Gastroesophageal sphincter (tissue), 4 donors: ENCODE data around the gene STAT5B. TPM values are rescaled to one million over a fixed set of nuclear protein-coding genes. Genes with fewer than 3 reads are reported as not detected.
"Not testable (repeated sequence)": the region's sequence is repeated elsewhere in the genome, so short reads cannot be mapped to it uniquely, and the experiment has no call there.

Experiments used
- ATAC-seq: fragments of 150-250 bp; one replicate; pipeline ENCODE4 v1.9.1; 2016; ENCODE audit warnings: mild to moderate bottlenecking, moderate library complexity
- H3K27ac ChIP-seq, 4 donors: fragments of 200-600 bp; sonication (generic) in 3 of 4; 1 replicate in 3 of 4; 2 replicates in 1 of 4; pipeline ENCODE4 v1.5.1; 2016 to 2019
- H3K27me3 ChIP-seq: fragments of 200-600 bp; sonication (generic); one replicate; pipeline ENCODE4 v1.5.1; 2019
- H3K36me3 ChIP-seq, 2 donors: fragments of 200-600 bp; sonication (generic); one replicate each; pipeline ENCODE4 v1.5.1; 2019; ENCODE audit warnings: control low read depth in 1 of 2
- H3K4me1 ChIP-seq, 3 donors: fragments of 200-600 bp; sonication (generic); 1 replicate in 2 of 3; 2 replicates in 1 of 3; pipeline ENCODE4 v1.5.1; 2016 to 2019; ENCODE audit warnings: control low read depth in 2 of 3
- H3K4me3 ChIP-seq, 2 donors: fragments of 200-600 bp; sonication (generic); one replicate each; pipeline ENCODE4 v1.5.1; 2019; ENCODE audit warnings: mild to moderate bottlenecking in 1 of 2, moderate library complexity in 1 of 2
- H3K9me3 ChIP-seq, 3 donors: fragments of 200-600 bp; sonication (generic); one replicate each; pipeline ENCODE4 v1.5.1; 2017 to 2019; ENCODE audit warnings: control low read depth in 2 of 3
- EP300 ChIP-seq: sonication (generic); formaldehyde crosslinking; IDR thresholded peaks from one replicate; pipeline ENCODE4 v1.6.1; 2017; ENCODE audit warnings: antibody characterized with exemption, mild to moderate bottlenecking
- POLR2A ChIP-seq, 2 donors: fragments of 450-650 bp; IDR thresholded peaks; one replicate each; pipeline ENCODE4 v1.6.1; 2017; ENCODE audit warnings: antibody characterized with exemption in 2 of 2, mild to moderate bottlenecking in 2 of 2, moderate library complexity in 1 of 2
- POLR2AphosphoS5 ChIP-seq: sonication (generic); formaldehyde crosslinking; IDR thresholded peaks from one replicate; pipeline ENCODE4 v1.6.1; 2017; ENCODE audit warnings: antibody characterized with exemption
- WGBS, 2 donors: methylation state at CpG; one replicate each; pipeline ENCODE4 v1.1.5; 2018; ENCODE audit warnings: low coverage in 1 of 2; 5-methylcytosine and 5-hydroxymethylcytosine counted together
- total RNA-seq, 4 donors: library from RNA; depleted of rRNA; stranded (reverse); fragments of >200 nt; gene quantifications; one replicate each; pipeline ENCODE4 v1.1.0, GENCODE V29; 2016
- TF ChIP-seq, protein P1 (sequence below), 4 experiments: fragments of 200-600 bp in 2 of 4; fragments of 450-650 bp in 2 of 4; sonication (generic) in 1 of 4; IDR thresholded peaks; one replicate each; pipeline ENCODE4 v1.5.1; 2017 to 2019; ENCODE audit warnings: antibody characterized with exemption in 4 of 4, mild to moderate bottlenecking in 2 of 4, moderate library complexity in 2 of 4

STAT5B gene
- total RNA-seq, 4 donors from 2014 or later: 73.3 to 98.3 (median 95.6) TPM

DNA sequence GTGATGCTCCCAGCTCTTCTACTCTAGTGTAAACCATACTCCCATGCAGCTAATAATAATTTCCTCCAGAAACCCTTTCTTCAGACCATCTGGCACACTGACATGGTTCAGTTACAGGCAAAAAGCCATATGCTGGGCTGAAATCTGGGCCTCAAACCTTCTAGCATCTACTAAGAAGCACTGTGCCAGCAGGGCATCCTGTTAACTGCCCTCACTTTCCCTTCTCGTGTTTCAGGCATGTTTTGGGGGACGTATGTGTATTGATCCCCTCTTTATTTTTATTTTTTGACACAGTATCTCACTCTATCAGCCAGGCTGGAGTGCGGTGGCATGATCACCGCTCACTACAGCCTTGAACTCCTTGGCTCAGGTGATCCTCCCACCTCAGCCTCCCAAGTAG, 45.4 kb upstream of the STAT5B start:
- WGBS, 2 donors: 80 to 81% methylated on average over 1 to 4 of the region's 4 CpGs
- Histone ChIP-seq H3K4me3 (no peak overlapping the region), H3K27me3 (no peaks in the 10 kb centered on the region), H3K9me3 (no peaks in the 10 kb centered on the region), H3K27ac (peak overlapping the region in 3 of 4 donors; percentile 14 to 69 (median 65)), H3K36me3 (peaks cover 0 to 100% of the 10 kb centered on the region in 2 donors), H3K4me1 (peaks cover 0 to 34% (median 12%) of the 10 kb centered on the region in 3 donors)
- no peak for TF ChIP-seq EP300
- TF ChIP-seq POLR2AphosphoS5: no peak
- TF ChIP-seq POLR2A (IDR thresholded peaks at IDR 0.05): no peak
- TF ChIP-seq, protein P1, sequence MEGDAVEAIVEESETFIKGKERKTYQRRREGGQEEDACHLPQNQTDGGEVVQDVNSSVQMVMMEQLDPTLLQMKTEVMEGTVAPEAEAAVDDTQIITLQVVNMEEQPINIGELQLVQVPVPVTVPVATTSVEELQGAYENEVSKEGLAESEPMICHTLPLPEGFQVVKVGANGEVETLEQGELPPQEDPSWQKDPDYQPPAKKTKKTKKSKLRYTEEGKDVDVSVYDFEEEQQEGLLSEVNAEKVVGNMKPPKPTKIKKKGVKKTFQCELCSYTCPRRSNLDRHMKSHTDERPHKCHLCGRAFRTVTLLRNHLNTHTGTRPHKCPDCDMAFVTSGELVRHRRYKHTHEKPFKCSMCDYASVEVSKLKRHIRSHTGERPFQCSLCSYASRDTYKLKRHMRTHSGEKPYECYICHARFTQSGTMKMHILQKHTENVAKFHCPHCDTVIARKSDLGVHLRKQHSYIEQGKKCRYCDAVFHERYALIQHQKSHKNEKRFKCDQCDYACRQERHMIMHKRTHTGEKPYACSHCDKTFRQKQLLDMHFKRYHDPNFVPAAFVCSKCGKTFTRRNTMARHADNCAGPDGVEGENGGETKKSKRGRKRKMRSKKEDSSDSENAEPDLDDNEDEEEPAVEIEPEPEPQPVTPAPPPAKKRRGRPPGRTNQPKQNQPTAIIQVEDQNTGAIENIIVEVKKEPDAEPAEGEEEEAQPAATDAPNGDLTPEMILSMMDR (IDR thresholded peaks at IDR 0.05): no peak
- ATAC-seq: no peak

DNA sequence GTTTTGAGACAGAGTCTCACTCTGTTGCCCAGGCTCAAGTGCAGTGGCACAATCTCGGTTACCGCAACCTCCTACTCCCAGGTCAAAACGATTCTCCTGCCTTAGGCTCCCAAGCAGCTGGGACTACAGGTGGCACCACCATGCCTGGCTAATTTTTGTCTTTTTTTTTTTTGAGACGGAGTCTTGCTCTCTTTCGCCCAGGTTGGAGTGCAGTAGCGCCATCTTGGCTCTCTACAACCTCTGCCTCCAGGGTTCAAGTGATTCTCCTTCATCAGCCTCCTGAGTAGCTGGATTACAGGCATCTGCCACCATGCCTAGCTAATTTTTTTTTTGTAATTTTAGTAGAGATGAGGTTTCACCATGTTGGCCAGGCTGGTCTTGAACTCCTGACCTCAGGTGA, 41.8 kb upstream of the STAT5B start:
- H3K9me3 ChIP-seq, H3K4me3 ChIP-seq, ATAC-seq, H3K27me3 ChIP-seq: not testable (repeated sequence)
- Histone ChIP-seq H3K27ac (peak overlapping the region in 1 of 4 donors; percentile 61), H3K4me1 (peaks cover 0 to 43% (median 7%) of the 10 kb centered on the region in 3 donors), H3K36me3 (peaks cover 0 to 98% of the 10 kb centered on the region in 2 donors)
- WGBS, 2 donors: 91% methylated on average over 4 to 6 of the region's 6 CpGs

DNA sequence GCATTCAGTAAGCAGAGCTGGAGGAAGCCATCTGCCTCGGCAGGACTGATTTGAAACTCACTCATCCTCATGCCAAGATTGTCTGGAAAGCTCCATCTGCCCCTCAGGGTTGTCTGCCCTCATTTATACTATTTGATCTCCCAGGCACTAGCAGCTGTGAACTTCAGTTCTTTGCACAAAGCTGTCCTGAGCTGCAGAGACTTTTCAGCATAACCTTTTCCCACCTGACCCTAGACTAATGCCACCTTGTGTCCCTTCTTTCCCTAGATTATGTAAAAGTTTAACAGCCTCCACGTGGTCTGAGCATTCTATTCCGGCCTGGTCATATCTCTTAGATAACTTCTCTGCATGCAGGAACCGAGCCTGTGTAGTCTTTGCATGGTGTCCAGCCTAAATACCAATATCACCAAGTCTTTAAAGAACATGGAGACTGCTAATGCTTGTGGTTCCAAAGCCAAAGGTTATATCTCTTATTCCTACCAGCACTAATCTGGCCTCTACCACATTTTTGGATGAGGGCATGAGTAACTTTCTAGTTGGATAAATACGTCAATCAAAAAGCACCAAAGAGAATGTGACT, 41.2 kb upstream of the STAT5B start:
- Histone ChIP-seq H3K9me3 (no peaks in the 10 kb centered on the region), H3K4me3 (no peak overlapping the region), H3K36me3 (peaks cover 0 to 96% of the 10 kb centered on the region in 2 donors), H3K27me3 (no peaks in the 10 kb centered on the region), H3K4me1 (peaks cover 0 to 43% (median 7%) of the 10 kb centered on the region in 3 donors), H3K27ac (no peak overlapping the region)
- ATAC-seq: no peak
- TF ChIP-seq POLR2A (IDR thresholded peaks at IDR 0.05) (no peak), POLR2AphosphoS5 (no peak), EP300 (no peak)
- TF ChIP-seq, protein P1 (IDR thresholded peaks at IDR 0.05): no peak
- 44 to 49% methylated on average over 2 to 5 of the region's 5 CpGs for WGBS, 2 donors

DNA sequence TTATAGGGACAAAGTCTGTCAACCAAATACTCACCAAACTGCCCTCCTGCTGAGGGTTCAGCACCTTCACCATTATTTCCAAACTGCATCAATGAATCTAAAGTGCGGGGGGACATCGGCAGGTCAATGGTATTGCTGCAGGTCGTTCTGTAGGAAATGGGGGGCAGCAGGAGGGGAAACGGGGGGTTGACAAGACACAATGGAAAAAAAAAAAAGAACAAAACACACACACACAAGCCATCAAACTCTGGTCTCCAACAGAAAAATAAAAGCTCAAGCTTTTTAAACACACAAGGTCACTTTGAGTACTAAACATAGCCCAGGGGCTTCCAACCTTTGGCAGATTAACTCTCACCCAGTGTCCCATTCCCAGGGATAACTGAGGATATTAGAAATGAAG, 40.6 kb upstream of the STAT5B start:
- 90 to 100% methylated on average over 1 to 2 of the region's 4 CpGs for WGBS, 2 donors
- Histone ChIP-seq H3K27me3 (no peaks in the 10 kb centered on the region), H3K36me3 (peaks cover 0 to 90% of the 10 kb centered on the region in 2 donors), H3K9me3 (no peaks in the 10 kb centered on the region), H3K27ac (no peak overlapping the region), H3K4me3 (no peak overlapping the region), H3K4me1 (peaks cover 0 to 47% (median 11%) of the 10 kb centered on the region in 3 donors)
- no peak for TF ChIP-seq POLR2AphosphoS5
- TF ChIP-seq, protein P1 (IDR thresholded peaks at IDR 0.05): no peak
- no peak for TF ChIP-seq POLR2A (IDR thresholded peaks at IDR 0.05)
- no peak for TF ChIP-seq EP300
- ATAC-seq: no peak

DNA sequence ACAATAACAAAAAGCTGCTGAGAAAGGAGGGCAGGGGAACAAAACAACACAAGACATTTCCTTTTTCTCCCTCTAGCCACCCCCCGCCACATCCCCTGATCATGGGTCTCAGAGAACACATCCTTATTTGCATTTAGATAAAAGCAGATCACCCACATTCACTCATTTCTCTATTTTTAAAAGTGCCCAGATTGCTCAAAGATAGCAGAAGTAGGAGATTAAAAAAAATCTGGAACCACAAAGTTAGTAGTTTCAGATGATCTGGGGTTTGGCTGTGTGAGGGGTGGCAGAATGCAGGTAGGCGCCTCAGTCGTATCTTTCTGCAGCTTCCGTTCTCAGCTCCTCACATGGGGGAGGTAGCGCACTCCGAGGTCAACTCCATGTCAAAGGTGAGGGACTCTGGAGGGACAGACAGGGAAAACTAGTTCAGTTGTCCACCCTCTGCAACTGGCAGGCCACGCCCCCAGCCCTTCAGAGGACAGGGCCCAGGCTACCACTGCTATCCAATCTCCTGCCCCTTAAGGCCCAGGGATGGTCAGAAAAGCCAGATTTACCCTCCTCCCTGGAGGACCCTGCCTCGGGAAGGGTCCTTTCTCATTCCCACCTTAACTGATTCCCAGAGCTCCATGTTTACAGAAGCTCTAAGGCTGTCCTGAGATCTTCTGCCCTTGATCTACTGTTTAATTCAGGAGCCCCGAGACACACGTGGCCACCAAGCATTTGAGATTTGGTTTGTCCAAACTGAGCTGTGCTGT, 39.4 kb upstream of the STAT5B start:
- H3K36me3 ChIP-seq: peaks cover 0 to 84% of the 10 kb centered on the region in 2 donors
- H3K27ac ChIP-seq: peak overlapping the region in 1 of 4 donors; percentile 39
- H3K4me3 ChIP-seq: no peak overlapping the region
- peaks cover 0 to 58% (median 20%) of the 10 kb centered on the region in 3 donors for H3K4me1 ChIP-seq
- ATAC-seq: no peak
- no peaks in the 10 kb centered on the region for H3K27me3 ChIP-seq
- TF ChIP-seq, protein P1 (IDR thresholded peaks at IDR 0.05): no peak
- TF ChIP-seq POLR2A (IDR thresholded peaks at IDR 0.05) (no peak), EP300 (no peak), POLR2AphosphoS5 (no peak)
- WGBS, 2 donors: 75 to 90% methylated on average over 4 to 10 of the region's 10 CpGs
- H3K9me3 ChIP-seq: no peaks in the 10 kb centered on the region
